GM11168 (cell line): ENCODE results near the gene NAE1.
"Not testable (repeated sequence)": the region's sequence is repeated elsewhere in the genome, so short reads cannot be mapped to it uniquely, and the experiment has no call there.

Source experiments
- in situ Hi-C: fragments of 300-500 bp; cut with MboI; formaldehyde crosslinking; loops from one replicate; pipeline ENCODE4 v1.12.0; 2022; ENCODE audit warnings: low sequenced_read_pairs; ENCODE audit not compliant: unreplicated experiment

NAE1 gene

GRCh38 chr16:66810391-66810790 is 20.4 kb downstream of the NAE1 start:
- in situ Hi-C loops, result no loop called here

GRCh38 chr16:66809765-66810164 is 21.0 kb downstream of the NAE1 start:
- in situ Hi-C loops, result no loop called here

GRCh38 chr16:66802159-66802558 is 28.6 kb downstream of the NAE1 start:
- in situ Hi-C loops, result no loop called here

GRCh38 chr16:66801320-66802105 is 29.3 kb downstream of the NAE1 start, which contains the start of gene TERB1:
TERB1 (minus strand) TSS chr16:66801584; CDS start chr16:66796798, 4,786 bp downstream.
- in situ Hi-C loops, result no loop called here

GRCh38 chr16:66800856-66801255 is 29.9 kb downstream of the NAE1 start:
- in situ Hi-C loops, result no loop called here

- in situ Hi-C loops, result no loop called here
Observed at GRCh38 chr16:66798161-66798560, 32.6 kb downstream of the NAE1 start.

- in situ Hi-C loops, result not testable (repeated sequence)
Observed at GRCh38 chr16:66793984-66794383, 36.8 kb downstream of the NAE1 start.

GRCh38 chr16:66790130-66790733 is 40.5 kb downstream of the NAE1 start:
- in situ Hi-C loops, result no loop called here

GRCh38 chr16:66787427-66787826 is 43.3 kb downstream of the NAE1 start:
- in situ Hi-C loops, result no loop called here

GRCh38 chr16:66786551-66786950 is 44.2 kb downstream of the NAE1 start:
- in situ Hi-C loops, result no loop called here

- in situ Hi-C loops, result no loop called here
Observed at GRCh38 chr16:66776457-66776856, 54.3 kb downstream of the NAE1 start.

GRCh38 chr16:66774981-66775380 is 55.8 kb downstream of the NAE1 start:
- in situ Hi-C loops, result no loop called here

- in situ Hi-C loops, result no loop called here
Observed at GRCh38 chr16:66758086-66758485, 72.7 kb downstream of the NAE1 start.

GRCh38 chr16:66754819-66755218 is 76.0 kb downstream of the NAE1 start:
- in situ Hi-C loops, result no loop called here

GRCh38 chr16:66754211-66754610 is 76.6 kb downstream of the NAE1 start:
- in situ Hi-C loops, result no loop called here

- in situ Hi-C loops, result no loop called here
Observed at GRCh38 chr16:66752958-66753357, 77.8 kb downstream of the NAE1 start.
